Measurements from ENCODE around the gene MAMLD1.

The MAMLD1 gene

DNA sequence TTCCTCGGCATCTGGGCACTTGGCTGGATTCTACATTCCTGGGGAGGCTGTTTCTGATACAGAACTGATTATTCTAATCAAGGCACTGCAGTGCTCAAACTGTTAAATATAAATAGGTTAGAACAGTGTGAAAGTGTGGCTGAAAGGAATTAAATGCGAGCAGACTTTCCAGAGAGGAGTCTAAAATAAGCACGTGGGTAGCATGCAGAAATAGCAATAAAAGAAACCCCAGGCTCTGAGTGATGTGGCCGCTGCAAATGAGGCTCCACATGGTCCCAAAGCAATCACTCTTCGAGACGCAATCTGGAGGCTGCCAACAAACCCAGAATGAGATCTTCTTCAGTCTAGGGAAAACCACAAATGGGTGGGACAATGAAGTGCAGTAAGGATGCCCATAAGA is 174.7 kb downstream of the MAMLD1 start:
- DNase-seq, result no peak

GRCh38 chrX:150540965-150541364 is 177.8 kb downstream of the MAMLD1 start:
- DNase-seq, result no peak

DNA sequence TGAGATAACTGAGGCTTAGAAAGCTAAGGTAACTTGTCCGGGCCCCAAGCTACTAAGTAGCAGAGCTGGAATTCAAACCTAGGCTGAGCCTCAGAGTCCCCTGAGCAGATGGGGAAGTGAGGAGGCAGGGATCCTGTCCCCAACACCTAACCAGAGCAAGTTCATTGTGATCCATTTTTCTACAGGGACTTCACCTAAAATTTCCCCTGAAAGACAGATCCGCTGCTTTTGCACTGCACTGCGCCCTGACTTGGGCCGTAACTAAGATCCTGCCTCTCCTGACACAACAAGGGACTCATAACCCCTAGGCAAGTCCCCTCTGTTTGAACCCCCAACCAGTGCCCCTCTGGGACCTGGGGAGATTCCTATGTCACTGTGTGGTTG is 179.7 kb downstream of the MAMLD1 start:
- no peak for DNase-seq

- DNase-seq, result no peak
Observed at GRCh38 chrX:150543230-150544155, 180.4 kb downstream of the MAMLD1 start.

DNA sequence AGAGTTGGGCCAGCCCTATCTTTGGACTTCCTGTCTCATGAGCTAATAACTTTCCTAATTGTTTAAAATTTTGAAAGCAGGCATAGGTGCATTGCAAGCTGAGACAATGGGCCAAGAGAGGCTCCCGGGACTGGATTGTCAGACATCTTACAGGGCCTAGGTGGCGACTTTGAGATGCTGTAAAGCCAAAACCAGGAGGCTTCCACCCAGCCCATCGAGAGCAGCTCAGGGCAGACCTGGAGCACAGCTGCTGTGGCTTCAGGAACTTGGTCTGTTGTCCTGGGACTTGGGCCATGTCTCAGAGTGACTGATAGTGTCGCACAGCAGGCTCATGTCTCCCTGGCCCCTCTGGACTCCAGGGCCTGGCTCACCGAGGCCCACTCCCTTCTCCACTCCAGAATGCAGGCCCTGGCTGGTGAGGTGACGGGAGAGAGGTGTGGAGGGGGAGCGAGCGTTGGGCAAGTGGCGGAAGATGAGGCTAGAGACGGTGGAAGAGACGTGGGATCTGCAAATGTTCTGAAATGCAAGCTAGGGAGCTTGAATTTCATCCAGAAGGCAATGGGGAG is 181.2 kb downstream of the MAMLD1 start:
- DNase-seq, result peak in 1 of 2 donors; percentile 3

DNA sequence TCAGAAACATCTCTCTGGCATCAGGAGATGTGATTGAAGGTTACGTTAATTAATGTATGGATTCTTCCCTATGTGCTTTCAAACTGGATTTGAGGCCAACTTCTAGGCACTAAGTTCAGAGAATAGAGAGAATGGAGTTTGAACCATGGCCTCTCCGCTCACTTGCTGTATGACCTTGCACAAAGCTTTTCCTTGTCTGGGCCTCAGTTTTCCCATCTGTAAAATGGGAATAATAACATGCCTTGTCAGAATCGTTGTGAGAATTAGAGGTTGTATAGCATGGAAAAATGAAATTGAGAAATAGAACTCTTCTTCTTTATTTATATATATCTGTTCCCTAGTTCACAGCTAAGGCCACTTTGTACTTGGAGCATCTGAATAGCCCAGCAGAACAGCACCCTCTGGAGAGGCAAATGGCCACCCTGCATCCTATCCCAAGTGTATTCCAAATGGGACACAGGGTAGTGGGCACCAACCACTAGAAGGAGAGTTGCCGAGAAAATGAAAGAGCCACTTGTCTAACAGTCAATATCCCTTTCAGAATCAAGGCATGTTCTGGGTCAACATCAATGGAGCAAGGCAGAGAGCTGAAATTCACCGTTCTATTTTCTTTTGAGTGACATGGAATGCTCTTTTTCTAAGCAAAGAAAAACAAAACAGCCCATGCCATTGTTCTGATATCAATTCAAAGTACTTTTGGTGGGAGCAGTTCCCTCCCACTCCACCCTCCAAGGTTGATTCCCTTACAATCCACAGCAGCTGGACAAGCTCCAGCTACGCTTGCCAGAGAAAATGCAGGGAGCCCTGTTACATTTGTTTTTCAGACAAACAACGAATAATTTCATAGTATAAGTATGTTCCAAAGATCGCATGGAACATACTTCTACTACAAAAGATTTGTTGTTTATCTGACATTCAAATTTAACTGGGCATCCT is 182.0 kb downstream of the MAMLD1 start:
- no peak for DNase-seq

- peak; percentile 4 to 27 for DNase-seq
Observed at GRCh38 chrX:150546711-150547153, 183.6 kb downstream of the MAMLD1 start.

- DNase-seq, result peak; percentile 49 to 60
Observed at GRCh38 chrX:150547375-150548115, 184.4 kb downstream of the MAMLD1 start.

DNA sequence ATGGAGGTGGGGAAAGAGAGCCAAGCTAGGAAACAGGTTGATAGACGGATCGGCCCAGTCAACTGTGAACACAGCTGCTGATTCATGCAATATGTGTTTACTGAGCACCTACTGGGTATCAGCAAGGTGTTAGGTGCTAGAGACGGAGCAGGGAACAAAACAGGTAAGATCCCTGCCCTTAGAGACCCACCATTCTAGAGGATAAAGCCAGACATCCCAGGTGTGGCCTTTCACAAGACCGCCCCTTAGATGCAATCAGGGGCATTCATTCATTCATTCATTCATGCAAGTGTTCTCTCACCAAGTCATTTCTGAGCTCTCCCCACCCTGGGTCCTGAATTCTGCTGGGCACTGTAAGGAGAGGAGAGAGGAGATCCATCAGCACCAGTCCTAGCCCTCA is 185.1 kb downstream of the MAMLD1 start:
- no peak for DNase-seq

DNA sequence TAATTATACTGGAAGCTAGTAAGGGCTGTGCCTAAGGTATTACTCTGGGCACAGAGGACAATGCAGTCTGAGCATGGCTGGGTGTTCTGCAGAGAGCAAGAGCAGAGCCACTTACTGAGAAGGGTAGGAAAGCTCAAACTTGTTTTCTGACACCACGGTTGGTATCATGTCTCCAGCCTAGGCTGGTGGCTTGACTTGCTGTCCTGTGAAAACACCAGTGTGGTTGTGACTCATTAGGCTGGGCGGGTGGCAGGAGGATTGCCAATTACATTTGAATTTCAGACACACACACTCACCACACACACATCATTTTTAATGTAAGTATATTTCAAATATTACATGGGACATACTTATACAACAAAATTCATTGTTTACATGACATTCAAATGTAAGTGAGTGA is 185.6 kb downstream of the MAMLD1 start:
- DNase-seq, result peak in 1 of 2 donors; percentile 28

DNA sequence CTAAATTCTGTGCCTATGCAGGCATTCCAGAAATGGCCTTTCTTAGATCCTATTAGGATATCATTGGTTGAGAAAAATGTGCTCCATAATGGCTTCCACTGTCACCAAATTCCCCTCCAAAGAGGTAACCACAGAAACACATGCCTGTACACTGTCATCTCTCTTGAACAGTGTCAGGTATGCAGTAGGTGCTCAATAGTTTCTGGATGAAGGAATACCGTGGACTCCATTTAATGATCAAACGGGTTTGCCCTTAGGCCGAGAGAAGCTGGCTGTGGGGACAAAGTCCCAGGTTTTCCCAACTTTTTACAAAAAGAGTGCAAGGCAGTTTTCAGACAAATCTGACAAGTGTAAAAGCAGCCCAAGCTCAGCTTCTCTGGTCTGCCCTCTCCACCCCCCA is 188.8 kb downstream of the MAMLD1 start:
- no peak for DNase-seq

GRCh38 chrX:150558424-150558823 is 195.3 kb downstream of the MAMLD1 start:
- no peak for DNase-seq
